RWPE1 (cell line): ENCODE measurements around the gene TYK2.
"Not testable (repeated sequence)": the region's sequence is repeated elsewhere in the genome, so short reads cannot be mapped to it uniquely, and the experiment has no call there.

ENCODE experiments used
- CTCF ChIA-PET: fragments of 350-600 bp; sonication (Branson Sonifier 250); formaldehyde crosslinking; extraction: SDS; loops from one replicate; lab custom pipeline; 2021; lab: Yijun Ruan, JAX
- POLR2A ChIA-PET: fragments of 400-600 bp; formaldehyde crosslinking; extraction: SDS; loops from one replicate; lab custom pipeline; 2020; ENCODE audit warnings: antibody characterized with exemption; ENCODE audit not compliant: low non-redundant PET; lab: Yijun Ruan, JAX
- DNase-seq: peaks from one replicate; pipeline ENCODE4 v3.0.0; 2012; ENCODE audit warnings: low spot score
- H3K27ac ChIP-seq: fragments of 450-650 bp; 2 replicates; pipeline ENCODE4 v1.5.1; 2017
- CTCF ChIP-seq: fragments of 450-650 bp; conservative IDR thresholded peaks from 2 replicates; pipeline ENCODE4 v1.5.1; 2017; ENCODE audit warnings: low read depth, mild to moderate bottlenecking

TYK2 gene

GRCh38 chr19:10379880-10380312 is 476 bp downstream of the TYK2 start:
- TF ChIP-seq CTCF, result no peak
- ChIA-PET CTCF (interaction anchor here (0.7 to 1.1 kb wide), 4 partner anchors 9 to 121 kb away, joined by 3 read pairs; no protein-coding TSS in a partner anchor), POLR2A (interaction anchor here (0.6 to 0.9 kb wide), 4 partner anchors 9 to 120 kb away, joined by 3 to 5 read pairs (median 4); partner anchors contain the start of gene ICAM5)
- peak; percentile 30 for DNase-seq
- peak overlapping the region; percentile 84 for H3K27ac ChIP-seq

GRCh38 chr19:10378124-10378523 is 2.2 kb downstream of the TYK2 start:
- POLR2A ChIA-PET, result no interaction called here
- DNase-seq, result no peak
- no peak overlapping the region for H3K27ac ChIP-seq
- CTCF ChIA-PET, result interaction anchor here (0.7 kb wide), 1 partner anchor 119 kb away, joined by 3 read pairs; no protein-coding TSS in a partner anchor
- no peak for TF ChIP-seq CTCF

GRCh38 chr19:10377140-10377640 is 3.2 kb downstream of the TYK2 start:
- H3K27ac ChIP-seq, POLR2A ChIA-PET, DNase-seq, CTCF ChIA-PET: not testable (repeated sequence)

- CTCF ChIA-PET, result interaction anchor here (0.6 to 0.8 kb wide), 2 partner anchors 30 to 116 kb away, joined by 3 to 4 read pairs; no protein-coding TSS in a partner anchor
- POLR2A ChIA-PET, result no interaction called here
- DNase-seq, result no peak
- TF ChIP-seq CTCF, result no peak
- no peak overlapping the region for H3K27ac ChIP-seq
These were observed 5.4 kb downstream of the TYK2 start for GRCh38 chr19:10374931-10375330.

- POLR2A ChIA-PET, result interaction anchor here (0.6 kb wide), 1 partner anchor 49 kb away, joined by 3 read pairs; no protein-coding TSS in a partner anchor
- CTCF ChIA-PET, result interaction anchor here (0.5 to 2.1 kb wide), 3 partner anchors 13 to 1217 kb away, joined by 3 to 9 read pairs (median 4); no protein-coding TSS in a partner anchor
- no peak for TF ChIP-seq CTCF
- H3K27ac ChIP-seq, result no peak overlapping the region
- DNase-seq, result no peak
These were observed 7.7 kb downstream of the TYK2 start for GRCh38 chr19:10372690-10373089.

- no peak for DNase-seq
- ChIA-PET POLR2A (no interaction called here), CTCF (interaction anchor here (0.6 to 0.9 kb wide), 4 partner anchors 12 to 105 kb away, joined by 3 to 6 read pairs (median 3); partner anchors contain the start of gene TYK2)
- no peak for TF ChIP-seq CTCF
- no peak overlapping the region for H3K27ac ChIP-seq
These were observed 12.1 kb downstream of the TYK2 start for GRCh38 chr19:10368101-10368803.

- DNase-seq, H3K27ac ChIP-seq, POLR2A ChIA-PET: not testable (repeated sequence)
- CTCF ChIA-PET, result interaction anchor here (0.6 kb wide), 1 partner anchor 108 kb away, joined by 4 read pairs; no protein-coding TSS in a partner anchor
These were observed 13.3 kb downstream of the TYK2 start for GRCh38 chr19:10366950-10367512.
